ENCODE measurements around the gene TTBK1.

TTBK1 gene

GRCh38 chr6:43256670-43257366 is 13.5 kb downstream of the TTBK1 start:
- DNase-seq: no peak

- DNase-seq: no peak
Measured at GRCh38 chr6:43257367-43258145, 14.3 kb downstream of the TTBK1 start.

GRCh38 chr6:43258180-43258579 is 14.9 kb downstream of the TTBK1 start:
- no peak for DNase-seq

GRCh38 chr6:43258807-43259686 is 15.8 kb downstream of the TTBK1 start:
- DNase-seq: no peak

GRCh38 chr6:43260791-43261190 is 17.5 kb downstream of the TTBK1 start:
- DNase-seq: no peak

GRCh38 chr6:43261198-43261597 is 17.9 kb downstream of the TTBK1 start:
- DNase-seq: no peak

- no peak for DNase-seq
Measured at GRCh38 chr6:43262000-43262779, 18.9 kb downstream of the TTBK1 start.

- DNase-seq: no peak
Measured at GRCh38 chr6:43262780-43263313, 19.6 kb downstream of the TTBK1 start.

- peak; percentile 41 for DNase-seq
Measured at GRCh38 chr6:43263314-43264178, 20.3 kb downstream of the TTBK1 start.

- DNase-seq: no peak
Measured at GRCh38 chr6:43264599-43265145, 21.4 kb downstream of the TTBK1 start.

- no peak for DNase-seq
Measured at GRCh38 chr6:43265564-43265963, 22.3 kb downstream of the TTBK1 start.

GRCh38 chr6:43267619-43268354 is 24.5 kb downstream of the TTBK1 start:
- no peak for DNase-seq

- no peak for DNase-seq
Measured at GRCh38 chr6:43268355-43268700, 25.0 kb downstream of the TTBK1 start.

GRCh38 chr6:43268782-43269272 is 25.5 kb downstream of the TTBK1 start:
- DNase-seq: no peak

- no peak for DNase-seq
Measured at GRCh38 chr6:43269273-43270007, 26.2 kb downstream of the TTBK1 start.

GRCh38 chr6:43271103-43271815 is 28.0 kb downstream of the TTBK1 start:
- DNase-seq: no peak

- no peak for DNase-seq
Measured at GRCh38 chr6:43271944-43272343, 28.7 kb downstream of the TTBK1 start.

- no peak for DNase-seq
Measured at GRCh38 chr6:43273707-43274106, 30.4 kb downstream of the TTBK1 start.
